ENCODE data around the gene ARHGAP26. TPM values are rescaled to one million over a fixed set of nuclear protein-coding genes. Genes with fewer than 3 reads are reported as not detected.

The ARHGAP26 gene
- total RNA-seq, 1 donor = 7.6 TPM

- H3K79me2 ChIP-seq (ENCODE audit: insufficient read depth, low read length) = no peaks in the 10 kb centered on the region
- H3K4me3 ChIP-seq (ENCODE audit: insufficient read depth, low read length) = no peak overlapping the region
- peaks cover 3% of the 10 kb centered on the region for H3K27me3 ChIP-seq (ENCODE audit: insufficient read depth, low read length)
- no peaks in the 10 kb centered on the region for H3K4me1 ChIP-seq (ENCODE audit: insufficient read depth, low read length)
- DNase-seq (ENCODE audit: insufficient read length, low spot score, missing footprints) = no peak
- TF ChIP-seq CTCF (IDR thresholded peaks at IDR 0.05; ENCODE audit: extremely low read depth, low read depth, low read length) = no peak
- no peak overlapping the region for H2AFZ ChIP-seq (ENCODE audit: low read length)
- no peaks in the 10 kb centered on the region for H3K9me3 ChIP-seq (ENCODE audit: low read depth, low read length)
- H4K20me1 ChIP-seq (ENCODE audit: insufficient read depth, low read length) = no peaks in the 10 kb centered on the region
- no peak overlapping the region for H3K4me2 ChIP-seq (ENCODE audit: insufficient read depth, low read length)
- no peaks in the 10 kb centered on the region for H3K36me3 ChIP-seq (ENCODE audit: insufficient read depth, low read length)
- H3K27ac ChIP-seq (ENCODE audit: low read depth, low read length) = no peak overlapping the region
Measured at GRCh38 chr5:142795251-142795650, 25.1 kb downstream of the ARHGAP26 start.

GRCh38 chr5:142796492-142797109 is 26.4 kb downstream of the ARHGAP26 start:
- H3K4me2 ChIP-seq (ENCODE audit: insufficient read depth, low read length) = no peak overlapping the region

GRCh38 chr5:142797420-142797819 is 27.2 kb downstream of the ARHGAP26 start:
- no peak overlapping the region for H3K4me2 ChIP-seq (ENCODE audit: insufficient read depth, low read length)
- no peaks in the 10 kb centered on the region for H3K79me2 ChIP-seq (ENCODE audit: insufficient read depth, low read length)
- no peaks in the 10 kb centered on the region for H3K9me3 ChIP-seq (ENCODE audit: low read depth, low read length)
- no peaks in the 10 kb centered on the region for H4K20me1 ChIP-seq (ENCODE audit: insufficient read depth, low read length)
- H3K27ac ChIP-seq (ENCODE audit: low read depth, low read length) = no peak overlapping the region
- DNase-seq (ENCODE audit: insufficient read length, low spot score, missing footprints) = no peak
- peaks cover 3% of the 10 kb centered on the region for H3K27me3 ChIP-seq (ENCODE audit: insufficient read depth, low read length)
- no peak for TF ChIP-seq CTCF (IDR thresholded peaks at IDR 0.05; ENCODE audit: extremely low read depth, low read depth, low read length)
- no peak overlapping the region for H3K4me3 ChIP-seq (ENCODE audit: insufficient read depth, low read length)
- H3K36me3 ChIP-seq (ENCODE audit: insufficient read depth, low read length) = no peaks in the 10 kb centered on the region
- no peaks in the 10 kb centered on the region for H3K4me1 ChIP-seq (ENCODE audit: insufficient read depth, low read length)
- H2AFZ ChIP-seq (ENCODE audit: low read length) = no peak overlapping the region

More at GRCh38 chr5:142796492-142797109, 26.4 kb downstream of the ARHGAP26 start:
- DNase-seq (ENCODE audit: insufficient read length, low spot score, missing footprints) = no peak
- Histone ChIP-seq H3K9me3 (ENCODE audit: low read depth, low read length) (no peaks in the 10 kb centered on the region), H3K4me3 (ENCODE audit: insufficient read depth, low read length) (no peak overlapping the region), H3K36me3 (ENCODE audit: insufficient read depth, low read length) (no peaks in the 10 kb centered on the region), H3K79me2 (ENCODE audit: insufficient read depth, low read length) (no peaks in the 10 kb centered on the region), H4K20me1 (ENCODE audit: insufficient read depth, low read length) (no peaks in the 10 kb centered on the region), H2AFZ (ENCODE audit: low read length) (no peak overlapping the region), H3K27me3 (ENCODE audit: insufficient read depth, low read length) (peaks cover 3% of the 10 kb centered on the region), H3K27ac (ENCODE audit: low read depth, low read length) (no peak overlapping the region), H3K4me1 (ENCODE audit: insufficient read depth, low read length) (no peaks in the 10 kb centered on the region)
- no peak for TF ChIP-seq CTCF (IDR thresholded peaks at IDR 0.05; ENCODE audit: extremely low read depth, low read depth, low read length)

GRCh38 chr5:142798099-142798770 is 28.1 kb downstream of the ARHGAP26 start:
- TF ChIP-seq CTCF (IDR thresholded peaks at IDR 0.05; ENCODE audit: extremely low read depth, low read depth, low read length) = no peak
- H3K4me1 ChIP-seq (ENCODE audit: insufficient read depth, low read length) = no peaks in the 10 kb centered on the region
- DNase-seq (ENCODE audit: insufficient read length, low spot score, missing footprints) = no peak
- no peak overlapping the region for H3K4me2 ChIP-seq (ENCODE audit: insufficient read depth, low read length)
- no peak overlapping the region for H3K4me3 ChIP-seq (ENCODE audit: insufficient read depth, low read length)
- no peaks in the 10 kb centered on the region for H3K9me3 ChIP-seq (ENCODE audit: low read depth, low read length)
- no peaks in the 10 kb centered on the region for H4K20me1 ChIP-seq (ENCODE audit: insufficient read depth, low read length)
- H3K27me3 ChIP-seq (ENCODE audit: insufficient read depth, low read length) = peaks cover 3% of the 10 kb centered on the region
- H2AFZ ChIP-seq (ENCODE audit: low read length) = no peak overlapping the region
- H3K27ac ChIP-seq (ENCODE audit: low read depth, low read length) = no peak overlapping the region
- H3K79me2 ChIP-seq (ENCODE audit: insufficient read depth, low read length) = no peaks in the 10 kb centered on the region
- H3K36me3 ChIP-seq (ENCODE audit: insufficient read depth, low read length) = no peaks in the 10 kb centered on the region
